K562 (cell line): ENCODE measurements around the gene NEURL1B. TPM values are rescaled to one million over a fixed set of nuclear protein-coding genes. Genes with fewer than 3 reads are reported as not detected.

Experiments
- ATAC-seq: fragments of 200-7000 bp; cut with Tn5 transposase; 3 replicates; pipeline ENCODE4 v1.9.1; 2020; ENCODE audit warnings: moderate library complexity
- BruUV-seq: library from RNA; stranded (reverse); fragments of 400-500 nt; replicated peaks from 2 replicates; lab custom pipeline; 2021; lab: Mats Ljungman, UMichigan
- CTCF ChIA-PET: fragments of 300-600 bp; formaldehyde crosslinking; extraction: SDS; loops from one replicate; lab custom pipeline; 2021; ENCODE audit warnings: low intra/inter-chr PET ratio; lab: Yijun Ruan, JAX
- POLR2A ChIA-PET: fragments of 300-600, 350-650 bp; sonication (Branson Sonifier 250); formaldehyde crosslinking; extraction: SDS; loops from one replicate; lab custom pipeline; 2021; ENCODE audit warnings: antibody characterized with exemption, inconsistent platforms; lab: Yijun Ruan, JAX
- DNase-seq, 4 experiments: peaks; one replicate each; pipeline versions ENCODE4 v3.0.0 to v3.0.0-alpha.2; 2011 to 2018; ENCODE audit warnings: low spot score in 3 of 4, mixed read lengths in 3 of 4; ENCODE audit errors: extremely low read depth in 1 of 4
- FAIRE-seq: peaks from 2 replicates; lab custom pipeline; 2011; peaks lifted over from hg19 to GRCh38; lab: Jason Lieb, UNC
- H2AFZ ChIP-seq: 2 replicates; pipeline ENCODE4 v1.6.0; 2011; ENCODE audit warnings: low read depth, low read length, control low read depth, inconsistent platforms
- H3K27ac ChIP-seq: fragments of 200-600 bp; 3 replicates; pipeline ENCODE4 v1.8.0; 2011; ENCODE audit warnings: low read depth, mild to moderate bottlenecking, control low read depth, inconsistent platforms, low read length, moderate library complexity, mixed read lengths; ENCODE audit errors: extremely low read depth
- H3K27me3 ChIP-seq, 2 experiments: fragments of 300-600 bp in 1 of 2; 2 replicates in 1 of 2; 3 replicates in 1 of 2; pipeline versions ENCODE4 v1.6.0 to v1.8.0; 2011; ENCODE audit warnings: inconsistent platforms in 2 of 2, low read length in 2 of 2, mild to moderate bottlenecking in 1 of 2, mixed read lengths in 1 of 2, moderate library complexity in 1 of 2; ENCODE audit not compliant: control insufficient read depth in 2 of 2, insufficient read depth in 2 of 2
- H3K36me3 ChIP-seq: fragments of 300-600 bp; 3 replicates; pipeline ENCODE4 v1.8.0; 2011; ENCODE audit warnings: mild to moderate bottlenecking, low read length, inconsistent platforms; ENCODE audit not compliant: control insufficient read depth, insufficient read depth
- H3K4me1 ChIP-seq, 2 experiments: fragments of 200-600 bp in 1 of 2; replicated peaks in 1 of 2; 2 replicates in 1 of 2; 3 replicates in 1 of 2; pipeline versions ENCODE4 v1.5.1 to v1.8.0; 2011; ENCODE audit warnings: inconsistent platforms in 2 of 2, low read length in 2 of 2, mild to moderate bottlenecking in 1 of 2, mixed read lengths in 1 of 2, moderate library complexity in 1 of 2; ENCODE audit not compliant: control insufficient read depth in 2 of 2, insufficient read depth in 2 of 2
- H3K4me2 ChIP-seq: 2 replicates; pipeline ENCODE4 v1.6.1; 2011; ENCODE audit warnings: low read length, control low read depth, inconsistent platforms, mixed read lengths; ENCODE audit not compliant: insufficient read depth
- H3K4me3 ChIP-seq: fragments of 200-600 bp; sonication (generic), shearing (Covaris generic); 2 replicates; pipeline ENCODE4 v1.5.1; 2016; ENCODE audit warnings: control low read depth, inconsistent platforms
- H3K79me2 ChIP-seq: fragments of 200-600 bp; 3 replicates; pipeline ENCODE4 v1.8.0; 2011; ENCODE audit warnings: low read length, inconsistent platforms; ENCODE audit not compliant: control insufficient read depth, insufficient read depth
- H3K9ac ChIP-seq, 2 experiments: 2 replicates each; pipeline versions ENCODE4 v1.6.0 to v1.6.1; 2011; ENCODE audit warnings: low read depth in 2 of 2, low read length in 2 of 2, control low read depth in 1 of 2, inconsistent platforms in 1 of 2, mild to moderate bottlenecking in 1 of 2, mixed read lengths in 1 of 2; ENCODE audit not compliant: insufficient read depth in 1 of 2
- H3K9me1 ChIP-seq: one replicate; pipeline ENCODE4 v1.6.0; 2011; ENCODE audit warnings: inconsistent platforms, mild to moderate bottlenecking, low read length, moderate library complexity; ENCODE audit not compliant: control insufficient read depth, insufficient read depth
- H3K9me3 ChIP-seq: replicated peaks from 2 replicates; pipeline ENCODE4 v1.5.1; 2011; ENCODE audit warnings: low read depth, low read length, inconsistent platforms; ENCODE audit not compliant: control insufficient read depth, insufficient read depth
- H4K20me1 ChIP-seq: replicated peaks from 2 replicates; pipeline ENCODE4 v1.6.1; 2011; ENCODE audit warnings: low read length, inconsistent platforms, mixed read lengths; ENCODE audit not compliant: control insufficient read depth, insufficient read depth
- ARNT ChIP-seq, 2 experiments: fragments of 450-650 bp; IDR thresholded peaks; 2 replicates each; pipeline ENCODE4 v1.6.1; 2016; ENCODE audit warnings: mild to moderate bottlenecking in 1 of 2
- DMBX1 ChIP-seq: fragments of 250-450 bp; sonication (Bioruptor Pico); IDR thresholded peaks from 2 replicates; pipeline ENCODE4 v1.8.0; 2022; ENCODE audit warnings: inconsistent platforms, mild to moderate bottlenecking, moderate library complexity, borderline replicate concordance
- ELF4 ChIP-seq: fragments of 450-650 bp; formaldehyde crosslinking; IDR thresholded peaks from 2 replicates; pipeline ENCODE4 v1.4.0; 2022; ENCODE audit warnings: missing genetic modification characterization
- SAFB ChIP-seq: fragments of 200-400 bp; formaldehyde crosslinking; IDR thresholded peaks from 2 replicates; pipeline ENCODE4 v1.6.1; 2017; ENCODE audit warnings: low read depth, low read length, borderline replicate concordance
- SETDB1 ChIP-seq: IDR thresholded peaks from one replicate; pipeline ENCODE4 v1.6.1; 2012; ENCODE audit warnings: low read length, control low read depth, inconsistent platforms
- SMAD2 ChIP-seq: fragments of 150-350 bp; IDR thresholded peaks from 2 replicates; pipeline ENCODE4 v1.6.1; 2014; ENCODE audit warnings: low read depth, mild to moderate bottlenecking, low read length
- SRSF1 ChIP-seq: fragments of 200-400 bp; formaldehyde crosslinking; IDR thresholded peaks from 2 replicates; pipeline ENCODE4 v1.6.1; 2017; ENCODE audit warnings: mild to moderate bottlenecking, low read depth, low read length, moderate library complexity
- TBL1XR1 ChIP-seq, 2 experiments: IDR thresholded peaks; 2 replicates each; pipeline ENCODE4 v1.6.1; 2012; ENCODE audit warnings: improper control_type of control experiment in 2 of 2, low read length in 2 of 2, mild to moderate bottlenecking in 1 of 2
- XRCC4 ChIP-seq: IDR thresholded peaks from one replicate; pipeline ENCODE4 v1.6.1; 2011; ENCODE audit not compliant: insufficient read depth, insufficient read length; ENCODE audit errors: extremely low read depth
- ZNF174 ChIP-seq: fragments of 250-450 bp; sonication (Bioruptor Pico); IDR thresholded peaks from 2 replicates; pipeline ENCODE4 v1.4.0; 2020; ENCODE audit warnings: mild to moderate bottlenecking
- WGBS: fragments of 100-300 bp; shearing (Covaris generic); methylation state at CpG from one replicate; pipeline ENCODE4 v1.1.6; 2016; ENCODE audit warnings: low coverage, mixed read lengths; ENCODE audit not compliant: insufficient coverage; ENCODE audit errors: missing lambda C conversion rate; 5-methylcytosine and 5-hydroxymethylcytosine counted together
- in situ Hi-C: fragments of 300-500 bp; cut with MboI; formaldehyde crosslinking; loops from 4 replicates; pipeline ENCODE4 v1.15.0; 2018; ENCODE audit warnings: inconsistent platforms, mixed read lengths
- intact Hi-C: fragments of 100-400 bp; cut with micrococcal nuclease; formaldehyde crosslinking; loops from 2 replicates; pipeline ENCODE4 v1.14.2; 2022
- polyA plus RNA-seq, 8 experiments: library from polyadenylated mRNA; depleted of rRNA in 4 of 8; stranded (reverse) in 5 of 8; unstranded in 3 of 8; fragments of >200 nt; fragmentation: Nextera tagmentation in 2 of 8; fragmentation: Illumina TruSeq in 1 of 8; extraction: Ambion mirVana in 2 of 8; extraction: Trizol in 1 of 8; gene quantifications; 2 replicates each; pipeline versions ENCODE4 v1.2.1 to v1.2.3, GENCODE V29; 2011 to 2014; ENCODE audit warnings: inconsistent platforms in 1 of 8, missing spikeins in 1 of 8
- total RNA-seq, 7 experiments: library from RNA; depleted of rRNA in 6 of 7; stranded (reverse); fragments of >200 nt in 6 of 7; fragmentation: Illumina TruSeq in 2 of 7; extraction: Trizol in 2 of 7; gene quantifications; 2 replicates each; pipeline versions ENCODE4 v1.2.1 to v1.2.3, GENCODE V29; 2011 to 2021; ENCODE audit warnings: low replicate concordance in 1 of 7
- TF ChIP-seq, protein P1 (sequence below): sonication (generic); formaldehyde crosslinking; IDR thresholded peaks from 2 replicates; pipeline ENCODE4 v1.8.0; 2022; ENCODE audit warnings: missing genetic modification reagents, mild to moderate bottlenecking, borderline replicate concordance
- TF ChIP-seq, protein P2 (sequence below): fragments of 150-350 bp; IDR thresholded peaks from 2 replicates; pipeline ENCODE4 v1.6.1; 2014; ENCODE audit warnings: low read depth, mild to moderate bottlenecking, low read length, borderline replicate concordance
- TF ChIP-seq, protein P3 (sequence below): fragments of 450-650 bp; formaldehyde crosslinking; conservative IDR thresholded peaks from 2 replicates; pipeline ENCODE4 v1.4.0; 2022; ENCODE audit warnings: mild to moderate bottlenecking, missing genetic modification characterization
- TF ChIP-seq, protein P4 (sequence below): fragments of 250-450 bp; sonication (Bioruptor Pico); IDR thresholded peaks from 2 replicates; pipeline ENCODE4 v1.4.0; 2020; ENCODE audit warnings: mild to moderate bottlenecking
- TF ChIP-seq, protein P5 (sequence below): sonication (generic); formaldehyde crosslinking; IDR thresholded peaks from 2 replicates; pipeline ENCODE4 v1.8.0; 2022; ENCODE audit warnings: missing genetic modification reagents, mild to moderate bottlenecking, moderate library complexity, borderline replicate concordance

NEURL1B gene
- total and polyA plus RNA-seq, 9 of the 15 experiments (the other 6 are each of a cell fraction or from before 2014, with no cell fraction given), result 0.04 TPM; not detected in 8

DNA sequence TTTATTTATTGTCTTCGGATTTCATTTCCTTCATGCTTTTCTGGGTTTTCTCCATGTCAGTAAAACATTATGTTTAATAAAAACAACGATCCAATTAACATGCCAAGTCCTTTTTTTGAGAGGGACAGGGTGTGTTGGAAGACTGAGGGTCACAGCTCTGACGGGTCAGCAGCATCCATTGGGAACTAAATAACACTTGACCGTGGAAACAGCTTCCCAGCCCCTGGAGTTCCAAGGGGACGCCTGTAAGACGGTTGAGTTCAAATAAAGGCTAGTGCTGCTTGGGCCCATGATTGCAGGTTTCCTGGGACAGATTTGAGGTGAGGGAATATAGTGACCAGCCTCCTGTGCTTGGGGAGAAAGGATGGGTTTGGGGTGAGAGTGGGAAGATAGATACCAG is 30.4 kb upstream of the NEURL1B start:
- Histone ChIP-seq H3K9ac (no peak overlapping the region), H3K9me1 (peaks cover 3% of the 10 kb centered on the region), H3K4me3 (no peak overlapping the region), H3K27me3 (peaks cover 2 to 16% of the 10 kb centered on the region in 2 experiments; a peak in 2 of 5 replicates), H3K4me2 (no peak overlapping the region), H3K9me3 (no peaks in the 10 kb centered on the region), H3K79me2 (no peaks in the 10 kb centered on the region), H4K20me1 (no peaks in the 10 kb centered on the region), H3K4me1 (peaks cover 0 to 4% of the 10 kb centered on the region in 2 experiments; a peak in 1 of 5 replicates), H3K27ac (no peak overlapping the region), H3K36me3 (no peaks in the 10 kb centered on the region), H2AFZ (no peak overlapping the region)
- BruUV-seq, result no TSS peak
- ChIA-PET CTCF (no interaction called here), POLR2A (interaction anchor here (0.9 kb wide), 1 partner anchor 24 kb away, joined by 3 read pairs; no protein-coding TSS in a partner anchor)
- no peak for DNase-seq
- intact Hi-C loops (no loop called here), in situ Hi-C loops (no loop called here)
- no peak for FAIRE-seq
- 2% methylated on average over 6 of the region's 6 CpGs for WGBS
- ATAC-seq, result no peak
- TF ChIP-seq, protein P1, sequence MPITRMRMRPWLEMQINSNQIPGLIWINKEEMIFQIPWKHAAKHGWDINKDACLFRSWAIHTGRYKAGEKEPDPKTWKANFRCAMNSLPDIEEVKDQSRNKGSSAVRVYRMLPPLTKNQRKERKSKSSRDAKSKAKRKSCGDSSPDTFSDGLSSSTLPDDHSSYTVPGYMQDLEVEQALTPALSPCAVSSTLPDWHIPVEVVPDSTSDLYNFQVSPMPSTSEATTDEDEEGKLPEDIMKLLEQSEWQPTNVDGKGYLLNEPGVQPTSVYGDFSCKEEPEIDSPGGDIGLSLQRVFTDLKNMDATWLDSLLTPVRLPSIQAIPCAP (CRISPR knock-in tag), result no peak
- TF ChIP-seq, protein P2, sequence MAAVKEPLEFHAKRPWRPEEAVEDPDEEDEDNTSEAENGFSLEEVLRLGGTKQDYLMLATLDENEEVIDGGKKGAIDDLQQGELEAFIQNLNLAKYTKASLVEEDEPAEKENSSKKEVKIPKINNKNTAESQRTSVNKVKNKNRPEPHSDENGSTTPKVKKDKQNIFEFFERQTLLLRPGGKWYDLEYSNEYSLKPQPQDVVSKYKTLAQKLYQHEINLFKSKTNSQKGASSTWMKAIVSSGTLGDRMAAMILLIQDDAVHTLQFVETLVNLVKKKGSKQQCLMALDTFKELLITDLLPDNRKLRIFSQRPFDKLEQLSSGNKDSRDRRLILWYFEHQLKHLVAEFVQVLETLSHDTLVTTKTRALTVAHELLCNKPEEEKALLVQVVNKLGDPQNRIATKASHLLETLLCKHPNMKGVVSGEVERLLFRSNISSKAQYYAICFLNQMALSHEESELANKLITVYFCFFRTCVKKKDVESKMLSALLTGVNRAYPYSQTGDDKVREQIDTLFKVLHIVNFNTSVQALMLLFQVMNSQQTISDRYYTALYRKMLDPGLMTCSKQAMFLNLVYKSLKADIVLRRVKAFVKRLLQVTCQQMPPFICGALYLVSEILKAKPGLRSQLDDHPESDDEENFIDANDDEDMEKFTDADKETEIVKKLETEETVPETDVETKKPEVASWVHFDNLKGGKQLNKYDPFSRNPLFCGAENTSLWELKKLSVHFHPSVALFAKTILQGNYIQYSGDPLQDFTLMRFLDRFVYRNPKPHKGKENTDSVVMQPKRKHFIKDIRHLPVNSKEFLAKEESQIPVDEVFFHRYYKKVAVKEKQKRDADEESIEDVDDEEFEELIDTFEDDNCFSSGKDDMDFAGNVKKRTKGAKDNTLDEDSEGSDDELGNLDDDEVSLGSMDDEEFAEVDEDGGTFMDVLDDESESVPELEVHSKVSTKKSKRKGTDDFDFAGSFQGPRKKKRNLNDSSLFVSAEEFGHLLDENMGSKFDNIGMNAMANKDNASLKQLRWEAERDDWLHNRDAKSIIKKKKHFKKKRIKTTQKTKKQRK, result no peak
- TF ChIP-seq XRCC4 (no peak), ELF4 (CRISPR knock-in tag) (no peak), SRSF1 (no peak), SAFB (no peak), SETDB1 (no peak), TBL1XR1 (IDR thresholded peaks at IDR 0.05; ENCODE audit: low read length in 2 of 2) (no peak), ZNF174 (CRISPR knock-in tag) (no peak), ARNT (IDR thresholded peaks at IDR 0.05) (no peak), SMAD2 (no peak), DMBX1 (no peak)
- TF ChIP-seq, protein P3, sequence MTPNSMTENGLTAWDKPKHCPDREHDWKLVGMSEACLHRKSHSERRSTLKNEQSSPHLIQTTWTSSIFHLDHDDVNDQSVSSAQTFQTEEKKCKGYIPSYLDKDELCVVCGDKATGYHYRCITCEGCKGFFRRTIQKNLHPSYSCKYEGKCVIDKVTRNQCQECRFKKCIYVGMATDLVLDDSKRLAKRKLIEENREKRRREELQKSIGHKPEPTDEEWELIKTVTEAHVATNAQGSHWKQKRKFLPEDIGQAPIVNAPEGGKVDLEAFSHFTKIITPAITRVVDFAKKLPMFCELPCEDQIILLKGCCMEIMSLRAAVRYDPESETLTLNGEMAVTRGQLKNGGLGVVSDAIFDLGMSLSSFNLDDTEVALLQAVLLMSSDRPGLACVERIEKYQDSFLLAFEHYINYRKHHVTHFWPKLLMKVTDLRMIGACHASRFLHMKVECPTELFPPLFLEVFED (CRISPR knock-in tag), result no peak
- TF ChIP-seq, protein P4, sequence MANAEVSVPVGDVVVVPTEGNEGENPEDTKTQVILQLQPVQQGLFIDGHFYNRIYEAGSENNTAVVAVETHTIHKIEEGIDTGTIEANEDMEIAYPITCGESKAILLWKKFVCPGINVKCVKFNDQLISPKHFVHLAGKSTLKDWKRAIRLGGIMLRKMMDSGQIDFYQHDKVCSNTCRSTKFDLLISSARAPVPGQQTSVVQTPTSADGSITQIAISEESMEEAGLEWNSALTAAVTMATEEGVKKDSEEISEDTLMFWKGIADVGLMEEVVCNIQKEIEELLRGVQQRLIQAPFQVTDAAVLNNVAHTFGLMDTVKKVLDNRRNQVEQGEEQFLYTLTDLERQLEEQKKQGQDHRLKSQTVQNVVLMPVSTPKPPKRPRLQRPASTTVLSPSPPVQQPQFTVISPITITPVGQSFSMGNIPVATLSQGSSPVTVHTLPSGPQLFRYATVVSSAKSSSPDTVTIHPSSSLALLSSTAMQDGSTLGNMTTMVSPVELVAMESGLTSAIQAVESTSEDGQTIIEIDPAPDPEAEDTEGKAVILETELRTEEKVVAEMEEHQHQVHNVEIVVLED (CRISPR knock-in tag), result no peak
- TF ChIP-seq, protein P5, sequence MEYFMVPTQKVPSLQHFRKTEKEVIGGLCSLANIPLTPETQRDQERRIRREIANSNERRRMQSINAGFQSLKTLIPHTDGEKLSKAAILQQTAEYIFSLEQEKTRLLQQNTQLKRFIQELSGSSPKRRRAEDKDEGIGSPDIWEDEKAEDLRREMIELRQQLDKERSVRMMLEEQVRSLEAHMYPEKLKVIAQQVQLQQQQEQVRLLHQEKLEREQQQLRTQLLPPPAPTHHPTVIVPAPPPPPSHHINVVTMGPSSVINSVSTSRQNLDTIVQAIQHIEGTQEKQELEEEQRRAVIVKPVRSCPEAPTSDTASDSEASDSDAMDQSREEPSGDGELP (CRISPR knock-in tag), result no peak
